ENCODE measurements around the gene CACNA1B. TPM values are rescaled to one million over a fixed set of nuclear protein-coding genes. Genes with fewer than 3 reads are reported as not detected.

Gene CACNA1B
- polyA plus RNA-seq, 1 of the 3 experiments (the other 2 are of a cell fraction), result 0.03 TPM

- Histone ChIP-seq H3K9me2 (no peaks in the 10 kb centered on the region), H3K4me1 (ENCODE audit: control insufficient read depth in 1 of 2, insufficient read depth in 2 of 2, low read depth in 1 of 2, low read length in 1 of 2) (no peaks in the 10 kb centered on the region), H3K27me3 (ENCODE audit: insufficient read depth) (no peaks in the 10 kb centered on the region), H3K9me3 (no peaks in the 10 kb centered on the region), H4K20me1 (ENCODE audit: insufficient read depth) (no peaks in the 10 kb centered on the region), H3K4me3 (ENCODE audit: low read depth in 2 of 2, low read length in 1 of 2) (no peak overlapping the region), H3F3A (replicated peaks; ENCODE audit: insufficient read depth) (no peaks in the 10 kb centered on the region), H3K4me2 (no peak overlapping the region), H3K79me2 (ENCODE audit: insufficient read depth) (no peaks in the 10 kb centered on the region), H2AFZ (ENCODE audit: low read depth) (no peak overlapping the region), H3K36me3 (replicated peaks in 1 of 2; ENCODE audit: control insufficient read depth in 1 of 2, insufficient read depth in 2 of 2, low read length in 1 of 2) (no peaks in the 10 kb centered on the region), H3K27ac (ENCODE audit: low read depth in 2 of 2, low read length in 1 of 2) (no peak overlapping the region), H3K9ac (no peak overlapping the region)
- CTCF ChIA-PET, result interaction anchor here (1.0 kb wide), 1 partner anchor 405 kb away, joined by 3 read pairs; no protein-coding TSS in a partner anchor
- TF ChIP-seq EP300 (IDR thresholded peaks at IDR 0.05; ENCODE audit: borderline replicate concordance in 1 of 2, low read depth in 1 of 2, low read length in 1 of 2) (no peak), RXRA (IDR thresholded peaks at IDR 0.05; ENCODE audit: borderline replicate concordance, low read depth) (no peak), USF1 (IDR thresholded peaks at IDR 0.05; ENCODE audit: borderline replicate concordance, low read depth) (no peak), IRF3 (IDR thresholded peaks at IDR 0.05; ENCODE audit: low read depth, low read length) (no peak), SIN3A (IDR thresholded peaks at IDR 0.05; ENCODE audit: borderline replicate concordance, low read depth, low read length) (no peak), TEAD4 (IDR thresholded peaks at IDR 0.05; ENCODE audit: borderline replicate concordance, insufficient read depth) (no peak), MAX (IDR thresholded peaks at IDR 0.05; ENCODE audit: low read depth) (no peak), CHD2 (IDR thresholded peaks at IDR 0.05; ENCODE audit: low read length, partially characterized antibody) (no peak)
- peak; percentile 2 for DNase-seq
- WGBS (ENCODE audit: low lambda C conversion rate), result 29% methylated on average over 10 of the region's 13 CpGs
- POLR2A ChIA-PET, result interaction anchor here (0.8 kb wide), 1 partner anchor 27 kb away, joined by 3 read pairs; no protein-coding TSS in a partner anchor
Measured at GRCh38 chr9:138077898-138078540, 200.4 kb downstream of the CACNA1B start.

GRCh38 chr9:138078846-138079245, 201.3 kb downstream of the CACNA1B start:
- Histone ChIP-seq H3K27ac (ENCODE audit: low read depth in 2 of 2, low read length in 1 of 2) (no peak overlapping the region), H4K20me1 (ENCODE audit: insufficient read depth) (no peaks in the 10 kb centered on the region), H3F3A (replicated peaks; ENCODE audit: insufficient read depth) (no peaks in the 10 kb centered on the region), H3K4me3 (ENCODE audit: low read depth in 2 of 2, low read length in 1 of 2) (no peak overlapping the region), H3K79me2 (ENCODE audit: insufficient read depth) (no peaks in the 10 kb centered on the region), H2AFZ (ENCODE audit: low read depth) (no peak overlapping the region), H3K36me3 (replicated peaks in 1 of 2; ENCODE audit: control insufficient read depth in 1 of 2, insufficient read depth in 2 of 2, low read length in 1 of 2) (no peaks in the 10 kb centered on the region), H3K4me1 (ENCODE audit: control insufficient read depth in 1 of 2, insufficient read depth in 2 of 2, low read depth in 1 of 2, low read length in 1 of 2) (no peaks in the 10 kb centered on the region), H3K9ac (no peak overlapping the region), H3K4me2 (no peak overlapping the region), H3K9me2 (no peaks in the 10 kb centered on the region), H3K27me3 (ENCODE audit: insufficient read depth) (no peaks in the 10 kb centered on the region), H3K9me3 (no peaks in the 10 kb centered on the region)
- DNase-seq, result peak; percentile 1
- CTCF ChIA-PET, result interaction anchor here (1.0 kb wide), 1 partner anchor 406 kb away, joined by 3 read pairs; no protein-coding TSS in a partner anchor
- 65% methylated on average over 9 of the region's 9 CpGs for WGBS (ENCODE audit: low lambda C conversion rate)
- POLR2A ChIA-PET, result interaction anchor here (0.8 kb wide), 1 partner anchor 26 kb away, joined by 3 read pairs; no protein-coding TSS in a partner anchor
- TF ChIP-seq USF2 (IDR thresholded peaks at IDR 0.05; ENCODE audit: borderline replicate concordance, low read depth, low read length) (no peak), GATA2 (CRISPR knock-in tag; IDR thresholded peaks at IDR 0.05) (no peak), IRF3 (IDR thresholded peaks at IDR 0.05; ENCODE audit: low read depth, low read length) (no peak), CTCF (IDR thresholded peaks at IDR 0.05) (no peak), EZH2phosphoT487 (IDR thresholded peaks at IDR 0.05; ENCODE audit: borderline replicate concordance, low read depth) (no peak), EP300 (IDR thresholded peaks at IDR 0.05; ENCODE audit: borderline replicate concordance in 1 of 2, low read depth in 1 of 2, low read length in 1 of 2) (no peak), FOXM1 (IDR thresholded peaks at IDR 0.05; ENCODE audit: low read depth) (no peak), NRF1 (IDR thresholded peaks at IDR 0.05; ENCODE audit: low read depth, low read length) (no peak), FOXJ3 (CRISPR knock-in tag; IDR thresholded peaks at IDR 0.05) (no peak)

All from SK-N-SH (cell line).